CD4-positive, alpha-beta T cell (primary cell): ENCODE measurements around the gene REPIN1. TPM values are rescaled to one million over a fixed set of nuclear protein-coding genes. Genes with fewer than 3 reads are reported as not detected.

Experiments used
- ATAC-seq: fragments of 200-7000 bp; cut with Tn5 transposase; one replicate; pipeline ENCODE4 v1.10.0; 2022; ENCODE audit warnings: mild to moderate bottlenecking; ENCODE audit not compliant: poor library complexity
- CTCF ChIA-PET: fragments of 350-600 bp; sonication (Branson Sonifier 250); formaldehyde crosslinking; loops from one replicate; lab custom pipeline; 2021; ENCODE audit warnings: antibody characterized with exemption, inconsistent platforms; lab: Charles Lee
- POLR2A ChIA-PET: fragments of 350-600 bp; sonication (Branson Sonifier 250); formaldehyde crosslinking; loops from one replicate; lab custom pipeline; 2021; ENCODE audit warnings: antibody characterized with exemption, inconsistent platforms; lab: Charles Lee
- DNase-seq, 14 experiments: peaks; one replicate each; pipeline ENCODE4 v3.0.0-alpha.2; 2013 to 2020; ENCODE audit warnings: mixed read lengths in 2 of 14
- H3K27ac ChIP-seq, 2 donors: one replicate each; pipeline versions ENCODE4 v1.5.1 to v1.7.0; 2013; ENCODE audit warnings: low read length in 2 of 2, low read depth in 1 of 2, mild to moderate bottlenecking in 1 of 2
- H3K27me3 ChIP-seq, 2 experiments: 1 replicate in 1 of 2; 2 replicates in 1 of 2; pipeline versions ENCODE4 v1.6.1 to v1.7.0; 2013; ENCODE audit warnings: low read length in 2 of 2, control low read depth in 1 of 2, mild to moderate bottlenecking in 1 of 2, moderate library complexity in 1 of 2; ENCODE audit not compliant: insufficient read depth in 2 of 2, control insufficient read depth in 1 of 2
- H3K36me3 ChIP-seq: one replicate; pipeline ENCODE4 v1.6.1; 2013; ENCODE audit warnings: low read length, control low read depth; ENCODE audit not compliant: insufficient read depth
- H3K4me1 ChIP-seq: one replicate; pipeline ENCODE4 v1.6.1; 2013; ENCODE audit warnings: low read length, control low read depth; ENCODE audit not compliant: insufficient read depth
- H3K4me3 ChIP-seq: one replicate; pipeline ENCODE4 v1.5.1; 2013; ENCODE audit warnings: mild to moderate bottlenecking, low read length, moderate library complexity
- H3K9me3 ChIP-seq, 2 experiments: 1 replicate in 1 of 2; 2 replicates in 1 of 2; pipeline versions ENCODE4 v1.6.1 to v1.7.0; 2013; ENCODE audit warnings: low read length in 2 of 2, mild to moderate bottlenecking in 2 of 2, control low read depth in 1 of 2, moderate library complexity in 1 of 2; ENCODE audit not compliant: control insufficient read depth in 1 of 2, insufficient read depth in 1 of 2
- H3K27ac Mint-ChIP-seq: one replicate; pipeline ENCODE4 v1.8.0; 2020; ENCODE audit warnings: mixed read lengths
- H3K27me3 Mint-ChIP-seq: one replicate; pipeline ENCODE4 v1.8.0; 2021; ENCODE audit warnings: mixed read lengths
- H3K36me3 Mint-ChIP-seq: one replicate; pipeline ENCODE4 v1.8.0; 2021; ENCODE audit warnings: low read depth, mixed read lengths
- H3K4me1 Mint-ChIP-seq: one replicate; pipeline ENCODE4 v1.8.0; 2021; ENCODE audit warnings: low read depth, mixed read lengths
- H3K4me3 Mint-ChIP-seq: one replicate; pipeline ENCODE4 v1.8.0; 2020; ENCODE audit warnings: mild to moderate bottlenecking, mixed read lengths
- H3K9me3 Mint-ChIP-seq: one replicate; pipeline ENCODE4 v1.8.0; 2020; ENCODE audit warnings: mixed read lengths
- intact Hi-C, 2 experiments: fragments of 100-400 bp; cut with DNase I in 1 of 2; cut with micrococcal nuclease in 1 of 2; formaldehyde crosslinking; loops; one replicate each; pipeline versions ENCODE4 v1.15.1 to v1.9.0; 2023 to 2025; cut with DNase I, micrococcal nuclease
- total RNA-seq, 174 experiments: library from RNA in 2 of 174; stranded (reverse) in 2 of 174; gene quantifications; one replicate each; pipeline ENCODE4 v1.2.3 and lab custom pipeline; 2021 to 2026
- TF ChIP-seq, protein P1 (sequence below): fragments of 200-600 bp; IDR thresholded peaks from one replicate; pipeline ENCODE4 v1.8.0; 2022; ENCODE audit warnings: antibody characterized with exemption, mild to moderate bottlenecking

The REPIN1 gene
- total RNA-seq, 2 experiments from 2014 or later, result 58.2 to 59.8 TPM

DNA sequence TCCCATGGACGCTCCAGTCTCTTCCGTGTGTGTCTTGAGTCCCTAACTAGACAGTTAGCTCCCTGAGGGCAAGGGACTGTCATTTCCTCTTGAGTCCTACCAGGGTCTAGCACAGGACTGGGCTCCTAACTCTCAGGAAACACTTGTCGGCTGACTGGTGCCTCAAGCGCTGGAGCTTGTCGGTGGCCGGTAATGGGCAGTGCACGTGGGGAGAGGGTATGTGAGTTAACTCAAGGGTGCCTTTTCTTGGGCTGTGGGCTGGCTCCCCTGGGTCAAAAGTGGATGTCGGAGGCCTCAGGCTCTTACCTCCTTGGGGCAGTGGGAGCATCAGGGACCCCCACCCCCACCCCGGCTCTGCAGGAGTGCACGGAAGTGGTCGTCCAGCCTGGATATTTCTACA lies 43.4 kb downstream of the REPIN1 start:
- Histone ChIP-seq H3K27ac (no peak overlapping the region), H3K36me3 (peaks cover 27% of the 10 kb centered on the region), H3K4me1 (peaks cover 7% of the 10 kb centered on the region), H3K9me3 (no peaks in the 10 kb centered on the region), H3K27me3 (no peaks in the 10 kb centered on the region), H3K4me3 (no peak overlapping the region)
- intact Hi-C loops, result loop anchor here in 1 of 2 experiments (5.0 kb wide), 1 partner anchor 875 kb away; no protein-coding TSS in a partner anchor
- POLR2A ChIA-PET, result no interaction called here
- H3K9me3 Mint-ChIP-seq, result no peaks in the 10 kb centered on the region
- peaks cover 37% of the 10 kb centered on the region for H3K36me3 Mint-ChIP-seq
- no peak overlapping the region for H3K27ac Mint-ChIP-seq
- no peak overlapping the region for H3K4me3 Mint-ChIP-seq
- DNase-seq (no peak), ATAC-seq (no peak)
- TF ChIP-seq, protein P1, sequence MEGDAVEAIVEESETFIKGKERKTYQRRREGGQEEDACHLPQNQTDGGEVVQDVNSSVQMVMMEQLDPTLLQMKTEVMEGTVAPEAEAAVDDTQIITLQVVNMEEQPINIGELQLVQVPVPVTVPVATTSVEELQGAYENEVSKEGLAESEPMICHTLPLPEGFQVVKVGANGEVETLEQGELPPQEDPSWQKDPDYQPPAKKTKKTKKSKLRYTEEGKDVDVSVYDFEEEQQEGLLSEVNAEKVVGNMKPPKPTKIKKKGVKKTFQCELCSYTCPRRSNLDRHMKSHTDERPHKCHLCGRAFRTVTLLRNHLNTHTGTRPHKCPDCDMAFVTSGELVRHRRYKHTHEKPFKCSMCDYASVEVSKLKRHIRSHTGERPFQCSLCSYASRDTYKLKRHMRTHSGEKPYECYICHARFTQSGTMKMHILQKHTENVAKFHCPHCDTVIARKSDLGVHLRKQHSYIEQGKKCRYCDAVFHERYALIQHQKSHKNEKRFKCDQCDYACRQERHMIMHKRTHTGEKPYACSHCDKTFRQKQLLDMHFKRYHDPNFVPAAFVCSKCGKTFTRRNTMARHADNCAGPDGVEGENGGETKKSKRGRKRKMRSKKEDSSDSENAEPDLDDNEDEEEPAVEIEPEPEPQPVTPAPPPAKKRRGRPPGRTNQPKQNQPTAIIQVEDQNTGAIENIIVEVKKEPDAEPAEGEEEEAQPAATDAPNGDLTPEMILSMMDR, result no peak
- H3K4me1 Mint-ChIP-seq, result peaks cover 7% of the 10 kb centered on the region
- no peaks in the 10 kb centered on the region for H3K27me3 Mint-ChIP-seq
- CTCF ChIA-PET, result interaction anchor here (1.0 kb wide), 1 partner anchor 37 kb away, joined by 3 read pairs; no protein-coding TSS in a partner anchor

DNA sequence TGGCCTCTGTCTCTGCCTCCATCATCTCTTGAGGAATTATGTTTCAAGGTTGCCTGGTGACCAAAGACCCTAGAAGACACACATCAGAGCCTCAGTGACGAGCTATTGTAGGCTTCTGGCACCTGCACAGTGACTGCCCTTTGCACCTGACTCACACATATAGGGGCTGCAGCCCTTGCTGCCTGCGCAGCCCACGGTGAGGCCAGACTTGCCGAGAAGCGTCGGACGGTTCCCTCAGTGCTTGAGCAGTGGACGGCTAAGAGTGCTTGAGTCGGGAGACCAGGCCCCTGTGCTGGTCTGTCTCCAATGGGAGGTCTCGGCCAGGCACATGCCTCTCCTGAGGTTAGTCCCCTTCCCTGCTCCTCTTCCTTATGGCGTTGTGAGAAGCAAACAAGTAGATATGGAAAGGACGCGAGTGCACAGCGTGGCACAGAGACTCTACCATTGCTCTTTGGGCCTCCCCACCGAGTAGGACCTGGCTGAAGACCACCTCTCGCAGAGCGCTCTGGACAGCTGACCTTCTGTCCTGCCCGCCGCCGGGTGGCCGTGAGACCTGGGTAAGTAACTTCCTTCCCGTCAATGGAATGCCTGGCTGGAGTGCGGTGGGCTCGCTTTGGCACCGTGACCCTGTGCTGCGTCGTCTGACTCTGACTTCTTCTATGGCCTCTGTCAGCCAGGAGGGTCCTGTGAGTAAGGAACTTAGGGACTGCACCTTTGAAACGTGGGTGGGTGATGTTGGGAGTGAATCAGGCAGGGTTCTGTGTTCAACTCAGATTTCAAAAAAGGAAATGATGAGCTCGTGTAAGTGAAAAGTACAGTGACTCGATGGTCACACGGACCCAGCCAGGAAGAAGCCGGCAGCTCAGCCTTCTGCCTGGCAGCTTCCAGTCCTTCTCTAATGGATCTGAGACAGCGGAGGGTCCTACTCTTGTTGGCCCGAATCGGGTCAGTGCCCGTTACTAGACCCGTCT lies 44.2 kb downstream of the REPIN1 start:
- no peaks in the 10 kb centered on the region for H3K27me3 Mint-ChIP-seq
- ATAC-seq (no peak), DNase-seq (no peak)
- H3K27ac Mint-ChIP-seq, result no peak overlapping the region
- Histone ChIP-seq H3K36me3 (peaks cover 27% of the 10 kb centered on the region), H3K4me3 (no peak overlapping the region), H3K9me3 (no peaks in the 10 kb centered on the region), H3K27me3 (no peaks in the 10 kb centered on the region), H3K27ac (no peak overlapping the region), H3K4me1 (peaks cover 3% of the 10 kb centered on the region)
- H3K36me3 Mint-ChIP-seq, result peaks cover 35% of the 10 kb centered on the region
- no peaks in the 10 kb centered on the region for H3K9me3 Mint-ChIP-seq
- ChIA-PET POLR2A (no interaction called here), CTCF (interaction anchor here (1.0 kb wide), 1 partner anchor 38 kb away, joined by 3 read pairs; no protein-coding TSS in a partner anchor)
- intact Hi-C loops, result loop anchor here in 1 of 2 experiments (5.0 kb wide), 1 partner anchor 876 kb away; no protein-coding TSS in a partner anchor
- H3K4me1 Mint-ChIP-seq, result peaks cover 4% of the 10 kb centered on the region
- no peak overlapping the region for H3K4me3 Mint-ChIP-seq
- TF ChIP-seq, protein P1, result no peak

- POLR2A ChIA-PET, result no interaction called here
- intact Hi-C loops, result loop anchor here in 1 of 2 experiments (5.0 kb wide), 1 partner anchor 876 kb away; no protein-coding TSS in a partner anchor
These were observed 45.0 kb downstream of the REPIN1 start for GRCh38 chr7:150413640-150414081.

More at GRCh38 chr7:150413640-150414081, 45.0 kb downstream of the REPIN1 start:
- peaks cover 31% of the 10 kb centered on the region for H3K36me3 Mint-ChIP-seq
- H3K9me3 ChIP-seq, result no peaks in the 10 kb centered on the region
- TF ChIP-seq, protein P1, result no peak
- no peak for ATAC-seq
- H3K4me3 ChIP-seq, result no peak overlapping the region
- no peak overlapping the region for H3K27ac Mint-ChIP-seq
- no peak overlapping the region for H3K27ac ChIP-seq
- peaks cover 25% of the 10 kb centered on the region for H3K36me3 ChIP-seq
- no peak overlapping the region for H3K4me3 Mint-ChIP-seq
- no peaks in the 10 kb centered on the region for H3K27me3 ChIP-seq
- CTCF ChIA-PET, result no interaction called here
- DNase-seq, result no peak
- H3K27me3 Mint-ChIP-seq, result no peaks in the 10 kb centered on the region
- no peaks in the 10 kb centered on the region for H3K9me3 Mint-ChIP-seq
- peaks cover 3% of the 10 kb centered on the region for H3K4me1 Mint-ChIP-seq
- H3K4me1 ChIP-seq, result peaks cover 3% of the 10 kb centered on the region
